Posterior cingulate gyrus (tissue), 11 donors: ENCODE data around the gene PCED1A.

ENCODE experiments used
- DNase-seq, 10 donors: peaks; one replicate each; pipeline versions ENCODE4 v3.0.0 to v3.0.0-alpha.2; 2020 to 2021; ENCODE audit warnings: mixed read lengths in 3 of 10
- intact Hi-C: fragments of 100-400 bp; cut with DNase I; formaldehyde crosslinking; loops from one replicate; pipeline ENCODE4 v1.15.1; 2023

PCED1A gene

DNA sequence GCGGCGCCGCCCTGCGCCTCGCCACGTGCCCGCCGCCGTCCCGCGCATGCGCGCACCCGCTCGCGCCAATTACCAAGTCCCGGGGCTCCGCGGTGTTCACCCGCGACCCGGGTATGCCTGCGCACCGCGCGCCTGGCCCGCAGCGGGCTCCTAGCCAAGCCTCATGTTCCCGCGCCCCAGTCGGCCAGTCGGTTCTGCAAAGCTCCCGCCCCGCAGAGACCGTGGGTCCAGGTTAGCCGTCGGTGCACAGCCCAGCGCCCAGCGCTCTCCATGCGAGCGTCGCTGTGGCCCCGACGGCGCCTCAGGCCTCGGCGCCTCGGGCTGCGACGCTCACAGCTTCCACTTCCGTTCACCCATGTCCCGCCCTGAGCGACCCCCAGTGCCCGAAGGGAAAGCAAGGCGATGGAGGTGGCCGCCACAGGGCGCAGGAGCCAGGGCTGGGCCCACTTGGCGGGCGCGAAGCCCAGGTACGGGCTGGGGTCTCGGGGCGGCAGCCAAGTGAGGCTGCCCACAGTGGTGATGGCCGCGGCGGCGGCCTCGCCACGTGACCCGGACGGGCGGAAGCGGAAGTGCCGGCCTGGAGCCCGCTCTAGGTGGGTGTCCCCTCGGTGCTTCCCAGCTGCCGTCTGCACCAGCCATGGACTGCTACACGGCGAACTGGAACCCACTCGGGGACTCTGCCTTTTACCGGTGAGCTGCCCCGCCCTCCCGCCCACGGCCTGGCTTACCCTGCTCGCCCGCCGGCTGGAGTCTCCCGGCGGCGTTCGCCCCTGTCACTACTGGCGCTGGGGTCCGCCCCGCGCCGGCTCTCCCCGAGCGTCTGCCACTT is at the start of gene PCED1A, which contains the start of gene VPS16:
Gene PCED1A, minus strand, starts transcription at position 518 of the 829 bp plus-strand sequence. CDS start 743 bp downstream, outside the sequence.
Gene VPS16, plus strand, starts transcription at position 608 of the 829 bp plus-strand sequence. Its CDS starts 30 bp downstream, at position 638.
- peak; percentile 87 to 99 (median 90) for DNase-seq
- intact Hi-C loops, result loop anchor here (2.0 kb wide), 1 partner anchor 32 kb away; the partner anchor contains the start of gene PTPRA

- DNase-seq, result no peak
- intact Hi-C loops, result no loop called here
Measured at GRCh38 chr20:2889797-2890196, 49.3 kb upstream of the PCED1A start.

DNA sequence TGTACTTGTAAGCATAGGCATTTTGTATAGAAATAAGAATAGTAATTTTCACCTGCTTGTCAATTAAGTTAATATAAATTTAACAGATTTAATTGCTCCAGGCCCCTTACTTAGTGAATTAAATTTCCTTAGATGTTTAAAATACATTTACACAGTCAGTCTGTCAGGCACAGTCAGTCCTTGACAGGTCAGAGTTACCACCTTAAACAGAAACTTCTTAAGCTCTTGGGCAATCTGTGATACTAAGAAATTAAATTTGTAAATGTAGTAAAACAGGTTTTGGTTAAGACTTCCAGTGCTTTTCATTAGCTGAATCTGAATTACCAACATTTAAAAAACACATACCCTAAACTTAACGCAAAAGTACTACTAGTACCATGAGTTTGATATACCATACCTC is 48.8 kb upstream of the PCED1A start:
- intact Hi-C loops, result no loop called here

DNA sequence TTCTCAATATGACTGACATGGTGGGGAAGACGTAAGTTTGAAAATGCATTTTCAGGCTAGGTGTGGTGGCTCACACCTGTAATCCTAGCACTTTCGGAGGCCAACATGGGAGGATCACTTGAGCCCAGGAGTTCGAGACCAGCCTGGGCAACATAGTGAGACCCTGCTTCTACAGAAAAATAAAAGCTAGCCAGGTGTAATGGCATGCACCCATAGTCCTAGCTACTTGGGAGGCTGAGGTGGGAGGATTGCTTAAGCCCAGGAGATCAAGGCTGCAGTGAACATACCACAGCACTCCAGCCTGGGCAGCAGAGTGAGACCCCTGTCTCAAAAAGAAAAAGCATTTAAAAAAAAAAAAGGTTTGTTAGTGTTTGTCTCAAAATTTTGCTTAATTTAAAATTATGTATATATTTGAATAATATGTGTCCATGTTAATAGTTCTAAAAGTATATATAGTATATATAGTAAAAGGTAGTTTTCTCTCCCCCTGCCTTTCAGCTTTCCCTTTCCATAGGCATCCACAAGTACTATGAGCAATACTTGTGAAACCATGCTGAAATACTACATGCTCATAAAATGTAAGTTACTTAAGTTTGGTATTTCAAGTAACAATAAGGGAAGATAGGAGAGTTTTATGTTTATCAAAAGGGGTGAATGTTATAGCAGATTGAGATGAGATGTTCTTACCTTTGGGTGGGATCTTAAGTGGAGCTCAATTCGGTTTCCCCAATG is 47.9 kb upstream of the PCED1A start:
- DNase-seq, result no peak
- intact Hi-C loops, result no loop called here

More for the DNA sequence above, 48.8 kb upstream of the PCED1A start:
- no peak for DNase-seq

DNA sequence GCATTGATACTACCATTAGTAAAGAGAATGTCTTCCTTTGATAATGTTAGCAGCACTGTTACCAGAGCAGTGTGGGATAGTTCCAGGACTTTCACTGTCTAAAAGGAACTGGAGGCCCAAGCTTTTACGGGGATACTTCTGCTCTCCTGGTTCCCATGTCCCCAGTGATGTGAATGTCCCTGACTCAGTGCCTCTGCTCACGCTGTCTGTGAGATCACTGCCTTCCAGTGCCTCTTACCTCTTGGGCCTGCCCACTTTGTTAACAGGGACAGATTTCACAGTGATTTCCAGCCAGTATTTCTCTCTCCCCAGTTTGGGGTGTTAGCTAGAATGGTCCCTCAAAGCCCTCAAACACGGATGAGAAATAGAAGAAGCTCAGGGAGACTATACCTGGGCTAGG is 47.3 kb upstream of the PCED1A start:
- DNase-seq, result no peak
- intact Hi-C loops, result no loop called here

GRCh38 chr20:2883726-2884637 is 43.5 kb upstream of the PCED1A start:
- no peak for DNase-seq
- intact Hi-C loops, result no loop called here

DNA sequence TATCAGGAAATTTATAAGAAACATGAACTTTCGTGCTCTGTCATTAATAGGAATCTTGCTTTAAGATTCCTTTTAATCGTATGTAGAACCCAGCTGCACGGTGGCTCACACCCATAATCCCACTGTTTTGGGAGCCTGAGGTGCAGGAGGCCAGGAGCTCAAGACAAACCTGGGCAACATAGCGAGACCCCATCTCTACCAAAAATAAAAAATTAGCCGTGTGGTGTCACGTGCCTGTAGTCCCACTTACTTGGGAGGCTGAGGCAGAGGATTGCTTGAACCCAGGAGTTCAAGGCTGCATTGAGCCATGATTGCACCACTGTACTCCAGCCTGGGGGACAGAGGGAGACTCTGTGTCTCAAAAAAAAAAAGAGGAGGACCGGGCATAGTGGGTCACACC is 40.2 kb upstream of the PCED1A start:
- intact Hi-C loops, result no loop called here
- DNase-seq, result no peak

DNA sequence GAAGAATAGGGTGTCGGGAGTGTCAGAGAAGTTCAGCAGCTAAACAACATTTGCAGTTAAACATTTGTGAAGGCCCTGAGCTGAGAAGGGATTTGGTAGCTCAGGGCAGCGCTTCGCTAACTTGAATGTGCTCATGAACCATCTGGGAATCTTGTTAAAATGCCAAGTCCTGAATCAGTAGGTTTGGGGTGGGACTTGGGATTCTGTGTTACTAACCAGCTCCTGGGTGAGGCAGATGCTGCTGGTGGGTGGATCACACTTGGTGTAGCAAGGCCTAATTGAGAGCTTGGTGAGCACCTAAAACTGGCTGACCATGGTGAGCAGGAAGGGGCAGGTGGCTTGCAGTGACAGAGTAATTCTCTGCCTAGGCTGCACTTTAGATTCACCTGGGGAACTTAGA is 38.7 kb upstream of the PCED1A start:
- intact Hi-C loops, result loop anchor here (10.0 kb wide), 1 partner anchor 126 kb away; no protein-coding TSS in a partner anchor
- DNase-seq, result peak in 8 of 10 donors; percentile 40 to 94 (median 60)

- intact Hi-C loops, result loop anchor here (10.0 kb wide), 1 partner anchor 126 kb away; no protein-coding TSS in a partner anchor
Measured at GRCh38 chr20:2878515-2878914, 38.1 kb upstream of the PCED1A start.

GRCh38 chr20:2875690-2876203 is 35.3 kb upstream of the PCED1A start:
- intact Hi-C loops, result loop anchor here (10.0 kb wide), 1 partner anchor 129 kb away; no protein-coding TSS in a partner anchor
- DNase-seq, result peak in 1 of 10 donors; percentile 27

More at GRCh38 chr20:2878515-2878914, 38.1 kb upstream of the PCED1A start:
- DNase-seq, result no peak

GRCh38 chr20:2874456-2874855 is 34.0 kb upstream of the PCED1A start:
- peak in 2 of 10 donors; percentile 25 to 33 for DNase-seq
- intact Hi-C loops, result loop anchor here (5.0 to 10.0 kb wide), 2 partner anchors 68 to 130 kb away; no protein-coding TSS in a partner anchor

DNA sequence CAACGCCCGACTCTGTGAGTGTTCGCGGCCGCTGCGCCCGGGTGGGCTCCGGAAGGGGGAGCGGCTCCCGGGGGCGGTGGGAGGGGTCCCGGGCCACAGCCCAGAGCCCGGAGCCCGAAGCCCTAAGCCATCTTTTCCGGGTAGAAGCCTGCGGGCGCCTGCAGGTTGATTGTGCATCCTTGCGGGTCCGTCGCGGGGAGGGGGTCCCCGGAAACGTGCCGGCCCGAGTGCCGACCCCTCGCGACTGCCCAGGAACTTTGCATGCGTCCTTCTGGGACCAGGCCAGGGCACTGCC is 33.2 kb upstream of the PCED1A start:
- DNase-seq, result peak in 7 of 10 donors; percentile 5 to 90 (median 29)
- intact Hi-C loops, result loop anchor here (2.0 to 10.0 kb wide), 3 partner anchors 33 to 131 kb away; partner anchors contain the start of genes PCED1A and VPS16

- intact Hi-C loops, result loop anchor here (2.0 to 10.0 kb wide), 3 partner anchors 32 to 132 kb away; partner anchors contain the start of genes PCED1A and VPS16
- peak; percentile 93 to 99 (median 96) for DNase-seq
Measured at GRCh38 chr20:2873010-2873746, 32.7 kb upstream of the PCED1A start, which contains the start of gene PTPRA. TSS of gene PTPRA (plus strand) at chr20:2873481. CDS start at chr20:2964278, 90,797 bp downstream.

- peak; percentile 49 to 96 (median 76) for DNase-seq
Measured at GRCh38 chr20:2872459-2873009, 32.1 kb upstream of the PCED1A start.

DNA sequence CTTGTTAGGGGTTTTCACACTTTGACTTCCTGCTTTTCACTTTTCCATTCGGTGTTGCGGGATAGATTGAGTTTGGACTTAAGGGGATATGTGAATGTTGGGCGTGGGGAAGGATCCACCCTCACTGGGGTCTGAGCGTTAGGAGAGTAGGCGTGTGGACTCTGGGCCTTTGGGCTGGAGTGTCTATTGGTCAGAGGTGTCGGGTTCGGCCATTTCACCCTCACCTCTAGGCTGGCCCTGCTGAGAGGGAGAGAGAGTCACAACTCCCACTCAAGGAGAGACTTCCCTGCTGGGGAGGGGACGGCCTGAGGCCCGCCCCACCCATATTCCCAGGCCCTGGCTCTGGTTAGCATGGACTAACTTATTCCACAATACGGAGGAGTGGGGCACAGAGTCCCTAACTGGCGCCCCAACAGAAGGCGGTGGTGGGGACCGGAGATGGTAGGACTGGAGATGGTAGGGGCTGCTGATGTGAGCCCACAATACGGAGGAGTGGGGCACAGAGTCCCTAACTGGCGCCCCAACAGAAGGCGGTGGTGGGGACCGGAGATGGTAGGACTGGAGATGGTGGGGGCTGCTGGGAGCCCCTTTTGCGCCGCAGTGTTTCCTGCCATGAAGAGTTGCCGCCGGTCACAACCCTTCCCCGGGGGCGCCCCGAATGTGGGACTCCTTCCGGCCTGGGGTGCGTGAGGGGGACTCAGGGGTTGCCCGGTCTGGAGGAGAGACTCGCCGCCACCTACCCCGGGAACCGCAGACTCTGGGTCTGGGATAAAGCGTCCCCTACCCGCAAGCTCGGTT is 31.4 kb upstream of the PCED1A start:
- DNase-seq, result peak in 4 of 10 donors; percentile 22 to 79 (median 46)
- intact Hi-C loops, result loop anchor here (2.0 to 10.0 kb wide), 3 partner anchors 31 to 133 kb away; partner anchors contain the start of genes PCED1A and VPS16

More at GRCh38 chr20:2872459-2873009, 32.1 kb upstream of the PCED1A start:
- intact Hi-C loops, result loop anchor here (2.0 to 10.0 kb wide), 3 partner anchors 32 to 132 kb away; partner anchors contain the start of genes PCED1A and VPS16

GRCh38 chr20:2871111-2871465 is 30.6 kb upstream of the PCED1A start:
- intact Hi-C loops, result loop anchor here (5.0 to 10.0 kb wide), 2 partner anchors 71 to 134 kb away; no protein-coding TSS in a partner anchor

DNA sequence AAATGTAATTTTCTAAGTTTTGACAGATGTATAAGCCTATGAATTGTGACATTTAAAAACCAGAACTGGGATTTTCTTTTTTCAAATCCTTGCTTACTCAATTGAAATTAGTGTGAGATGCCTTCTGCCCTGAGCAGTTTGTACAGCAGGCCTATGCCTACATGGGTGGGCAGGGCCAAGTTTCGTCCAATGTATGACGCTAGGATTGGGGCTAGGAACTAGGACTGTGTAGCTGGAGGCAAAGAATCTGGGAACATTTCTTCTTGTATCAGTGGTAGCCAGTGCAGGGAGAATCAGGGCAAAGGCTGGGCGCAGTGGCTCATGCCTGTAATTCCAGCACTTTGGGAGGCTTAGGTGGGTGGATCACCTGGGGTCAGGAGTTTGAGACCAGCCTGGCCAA is 28.9 kb upstream of the PCED1A start:
- intact Hi-C loops, result no loop called here
- no peak for DNase-seq

More at GRCh38 chr20:2871111-2871465, 30.6 kb upstream of the PCED1A start:
- DNase-seq, result no peak
